ENCODE measurements around the gene ZNF878. TPM values are rescaled to one million over a fixed set of nuclear protein-coding genes. Genes with fewer than 3 reads are reported as not detected.
"Not testable (repeated sequence)": the region's sequence is repeated elsewhere in the genome, so short reads cannot be mapped to it uniquely, and the experiment has no call there.

The ZNF878 gene
- total RNA-seq, 2 experiments from 2014 or later = 0.65 to 1.0 TPM

- Mint-ChIP-seq H3K4me3 (peak overlapping the region; percentile 83), H3K36me3 (ENCODE audit: low read depth) (peaks cover 26% of the 10 kb centered on the region), H3K27me3 (peaks cover 6% of the 10 kb centered on the region), H3K4me1 (ENCODE audit: low read depth) (peaks cover 10% of the 10 kb centered on the region), H3K9me3 (peaks cover 1% of the 10 kb centered on the region), H3K27ac (peak overlapping the region; percentile 83)
- TF ChIP-seq CTCF (IDR thresholded peaks at IDR 0.05) = no peak
- intact Hi-C loops (cut with micrococcal nuclease) = no loop called here
- POLR2A ChIA-PET = interaction anchor here (0.9 to 1.9 kb wide), 3 partner anchors 15 to 48 kb away, joined by 4 to 8 read pairs (median 4); no protein-coding TSS in a partner anchor
- CTCF ChIA-PET = interaction anchor here (1.4 to 5.4 kb wide), 3 partner anchors 34 to 169 kb away, joined by 3 to 136 read pairs (median 19); partner anchors contain the start of genes ZNF20 and ZNF700
- DNase-seq (no peak), ATAC-seq (no peak)
Observed at GRCh38 chr19:12092956-12093355, 40.2 kb upstream of the ZNF878 start.

- intact Hi-C loops (cut with micrococcal nuclease) = no loop called here
- Mint-ChIP-seq H3K27me3 (peaks cover 6% of the 10 kb centered on the region), H3K4me1 (ENCODE audit: low read depth) (peaks cover 10% of the 10 kb centered on the region), H3K36me3 (ENCODE audit: low read depth) (peaks cover 23% of the 10 kb centered on the region), H3K4me3 (peak overlapping the region; percentile 83), H3K9me3 (no peaks in the 10 kb centered on the region), H3K27ac (peak overlapping the region; percentile 92)
- no peak for TF ChIP-seq CTCF (IDR thresholded peaks at IDR 0.05)
- ChIA-PET CTCF (interaction anchor here (1.4 to 5.4 kb wide), 11 partner anchors 12 to 168 kb away, joined by 3 to 136 read pairs (median 11); partner anchors contain the start of genes ZNF20 and ZNF700), POLR2A (interaction anchor here (0.9 to 2.2 kb wide), 4 partner anchors 15 to 62 kb away, joined by 4 to 11 read pairs (median 6); no protein-coding TSS in a partner anchor)
- DNase-seq = peak; percentile 90
- peak; percentile 92 for ATAC-seq
Observed at GRCh38 chr19:12092065-12092867, 39.5 kb upstream of the ZNF878 start.

GRCh38 chr19:12090807-12091206 is 38.0 kb upstream of the ZNF878 start:
- ChIA-PET CTCF (interaction anchor here (0.5 to 5.4 kb wide), 46 partner anchors 10 to 469 kb away, joined by 3 to 136 read pairs (median 4); partner anchors contain the start of genes ZNF136, ZNF20, ZNF563 and ZNF625), POLR2A (interaction anchor here (0.6 to 2.2 kb wide), 5 partner anchors 17 to 63 kb away, joined by 3 to 11 read pairs (median 4); no protein-coding TSS in a partner anchor)
- DNase-seq = peak; percentile 88
- H3K27me3 Mint-ChIP-seq = peaks cover 5% of the 10 kb centered on the region
- TF ChIP-seq CTCF (IDR thresholded peaks at IDR 0.05) = peak; percentile 81
- peak overlapping the region; percentile 24 for H3K4me3 Mint-ChIP-seq
- H3K4me1 Mint-ChIP-seq (ENCODE audit: low read depth) = peaks cover 10% of the 10 kb centered on the region
- H3K9me3 Mint-ChIP-seq = peaks cover 3% of the 10 kb centered on the region
- peak; percentile 43 for ATAC-seq
- intact Hi-C loops (cut with micrococcal nuclease) = loop anchor here (2.0 kb wide), 1 partner anchor 50 kb away; the partner anchor contains the start of gene ZNF20
- no peak overlapping the region for H3K27ac Mint-ChIP-seq
- peaks cover 18% of the 10 kb centered on the region for H3K36me3 Mint-ChIP-seq (ENCODE audit: low read depth)

- no peak for TF ChIP-seq CTCF (IDR thresholded peaks at IDR 0.05)
- no peaks in the 10 kb centered on the region for H3K4me1 Mint-ChIP-seq (ENCODE audit: low read depth)
- ChIA-PET CTCF (interaction anchor here (1.3 to 2.8 kb wide), 3 partner anchors 26 to 121 kb away, joined by 3 to 12 read pairs (median 6); no protein-coding TSS in a partner anchor), POLR2A (no interaction called here)
- ATAC-seq = peak; percentile 47
- H3K9me3 Mint-ChIP-seq = peaks cover 16% of the 10 kb centered on the region
- H3K27me3 Mint-ChIP-seq = no peaks in the 10 kb centered on the region
- H3K27ac Mint-ChIP-seq = no peak overlapping the region
- DNase-seq = peak; percentile 16
- intact Hi-C loops (cut with micrococcal nuclease) = no loop called here
- peaks cover 5% of the 10 kb centered on the region for H3K36me3 Mint-ChIP-seq (ENCODE audit: low read depth)
- no peak overlapping the region for H3K4me3 Mint-ChIP-seq
Observed at GRCh38 chr19:12085074-12085818, 32.5 kb upstream of the ZNF878 start.

GRCh38 chr19:12083336-12083735 is 30.6 kb upstream of the ZNF878 start:
- CTCF ChIA-PET = interaction anchor here (2.2 to 2.8 kb wide), 2 partner anchors 24 to 58 kb away, joined by 6 to 12 read pairs; no protein-coding TSS in a partner anchor
- Mint-ChIP-seq H3K36me3 (ENCODE audit: low read depth) (peaks cover 11% of the 10 kb centered on the region), H3K9me3 (peaks cover 23% of the 10 kb centered on the region)
- POLR2A ChIA-PET; H3K27me3 Mint-ChIP-seq; H3K4me1 Mint-ChIP-seq (ENCODE audit: low read depth); H3K4me3 Mint-ChIP-seq; intact Hi-C loops (cut with micrococcal nuclease); H3K27ac Mint-ChIP-seq; ATAC-seq: not testable (repeated sequence)
- peak; percentile 38 for DNase-seq
